Esophagus muscularis mucosa (tissue), 4 donors: Measurements from ENCODE around the gene SNX20. TPM values are rescaled to one million over a fixed set of nuclear protein-coding genes. Genes with fewer than 3 reads are reported as not detected.

ENCODE experiments used
- DNase-seq: peaks from one replicate; pipeline ENCODE4 v3.0.0-alpha.2; 2017; ENCODE audit errors: extremely low spot score
- H3K27ac ChIP-seq, 4 donors: fragments of 200-600 bp; sonication (generic); replicated peaks in 1 of 4; 1 replicate in 3 of 4; 2 replicates in 1 of 4; pipeline ENCODE4 v1.5.1; 2016 to 2019; ENCODE audit warnings: mild to moderate bottlenecking in 1 of 4
- H3K27me3 ChIP-seq, 4 donors: fragments of 200-600 bp; sonication (generic); one replicate each; pipeline versions ENCODE4 v1.5.1 to v1.6.0; 2016 to 2019
- H3K36me3 ChIP-seq, 4 donors: fragments of 200-600 bp; sonication (generic); one replicate each; pipeline ENCODE4 v1.5.1; 2016 to 2019
- H3K4me1 ChIP-seq, 4 donors: fragments of 200-600 bp; sonication (generic); one replicate each; pipeline ENCODE4 v1.5.1; 2016 to 2019
- H3K4me3 ChIP-seq, 4 donors: fragments of 200-600 bp; sonication (generic); 1 replicate in 2 of 4; 2 replicates in 2 of 4; pipeline ENCODE4 v1.5.1; 2016 to 2019; ENCODE audit warnings: mild to moderate bottlenecking in 4 of 4, moderate library complexity in 1 of 4
- H3K9me3 ChIP-seq, 4 donors: fragments of 200-600 bp; sonication (generic); 1 replicate in 3 of 4; 2 replicates in 1 of 4; pipeline ENCODE4 v1.5.1; 2016 to 2019
- CTCF ChIP-seq, 3 experiments: fragments of 200-600 bp in 2 of 3; fragments of 450-650 bp in 1 of 3; sonication (generic) in 2 of 3; IDR thresholded peaks; one replicate each; pipeline ENCODE4 v1.5.1; 2017 to 2019; ENCODE audit warnings: antibody characterized with exemption in 3 of 3, mild to moderate bottlenecking in 2 of 3, moderate library complexity in 1 of 3
- EP300 ChIP-seq: sonication (generic); formaldehyde crosslinking; IDR thresholded peaks from one replicate; pipeline ENCODE4 v1.6.1; 2017; ENCODE audit warnings: antibody characterized with exemption
- POLR2A ChIP-seq: fragments of 450-650 bp; IDR thresholded peaks from one replicate; pipeline ENCODE4 v1.6.1; 2017; ENCODE audit warnings: antibody characterized with exemption, moderate library complexity, mild to moderate bottlenecking, low read depth
- POLR2AphosphoS5 ChIP-seq, 2 donors: sonication (generic); formaldehyde crosslinking; IDR thresholded peaks; one replicate each; pipeline ENCODE4 v1.6.1; 2017; ENCODE audit warnings: antibody characterized with exemption in 2 of 2
- WGBS: methylation state at CpG from one replicate; pipeline ENCODE4 v1.1.5; 2018; 5-methylcytosine and 5-hydroxymethylcytosine counted together
- intact Hi-C: fragments of 100-400 bp; cut with DNase I; formaldehyde crosslinking; loops from one replicate; pipeline ENCODE4 v1.15.1; 2023
- total RNA-seq, 4 donors: library from RNA; depleted of rRNA; stranded (reverse); fragments of >200 nt; gene quantifications; one replicate each; pipeline versions ENCODE4 v1.1.0 to v1.2.1, GENCODE V29; 2016

SNX20 gene
- total RNA-seq, 4 donors from 2014 or later: 0.39 to 5.0 (median 1.8) TPM

- H3K27ac ChIP-seq: peak overlapping the region in 2 of 4 donors; percentile 59 to 61
Observed at GRCh38 chr16:50696126-50696525, 15.0 kb upstream of the SNX20 start.

GRCh38 chr16:50695017-50696000, 14.2 kb upstream of the SNX20 start:
- TF ChIP-seq POLR2AphosphoS5 (IDR thresholded peaks at IDR 0.05): peak in 1 of 2 donors; percentile 47
- TF ChIP-seq POLR2A: no peak
- Histone ChIP-seq H3K9me3 (no peaks in the 10 kb centered on the region), H3K4me3 (no peak overlapping the region), H3K27me3 (no peaks in the 10 kb centered on the region), H3K27ac (peak overlapping the region in 1 of 4 donors; percentile 59), H3K36me3 (no peaks in the 10 kb centered on the region), H3K4me1 (peaks cover 28 to 46% (median 43%) of the 10 kb centered on the region in 4 donors)
- intact Hi-C loops: loop anchor here (10.0 kb wide), 2 partner anchors 49 to 109 kb away; partner anchors contain the start of gene CYLD
- no peak for DNase-seq
- 92% methylated on average over 9 of the region's 9 CpGs for WGBS

More at GRCh38 chr16:50696126-50696525, 15.0 kb upstream of the SNX20 start:
- intact Hi-C loops: loop anchor here (10.0 kb wide), 2 partner anchors 49 to 109 kb away; partner anchors contain the start of gene CYLD
- Histone ChIP-seq H3K36me3 (no peaks in the 10 kb centered on the region), H3K4me1 (peaks cover 28 to 46% (median 43%) of the 10 kb centered on the region in 4 donors), H3K4me3 (no peak overlapping the region), H3K27me3 (no peaks in the 10 kb centered on the region), H3K9me3 (no peaks in the 10 kb centered on the region)
- WGBS: 58% methylated on average over 5 of the region's 5 CpGs
- no peak for TF ChIP-seq POLR2A
- no peak for TF ChIP-seq CTCF (IDR thresholded peaks at IDR 0.05)
- no peak for TF ChIP-seq EP300
- TF ChIP-seq POLR2AphosphoS5 (IDR thresholded peaks at IDR 0.05): no peak
- no peak for DNase-seq

GRCh38 chr16:50694206-50694605, 13.1 kb upstream of the SNX20 start:
- Histone ChIP-seq H3K27ac (no peak overlapping the region), H3K27me3 (no peaks in the 10 kb centered on the region), H3K36me3 (no peaks in the 10 kb centered on the region), H3K4me1 (peaks cover 28 to 46% (median 43%) of the 10 kb centered on the region in 4 donors), H3K4me3 (peak overlapping the region in 2 of 4 donors; percentile 54 to 70), H3K9me3 (no peaks in the 10 kb centered on the region)
- WGBS: 100% methylated on average over 2 of the region's 2 CpGs
- no peak for DNase-seq
- TF ChIP-seq POLR2AphosphoS5 (IDR thresholded peaks at IDR 0.05): no peak
- no peak for TF ChIP-seq POLR2A
- TF ChIP-seq CTCF (IDR thresholded peaks at IDR 0.05): no peak
- TF ChIP-seq EP300: no peak
- intact Hi-C loops: loop anchor here (10.0 kb wide), 2 partner anchors 51 to 111 kb away; partner anchors contain the start of gene CYLD

GRCh38 chr16:50692999-50693781, 12.1 kb upstream of the SNX20 start, which contains the start of gene NOD2:
Gene NOD2, plus strand, starts transcription at chr16:50693606. Its CDS starts 5,890 bp downstream, at chr16:50699496.
- Histone ChIP-seq H3K4me3 (peak within 1 kb of the TSS; percentile 50 to 70 (median 55)), H3K4me1 (peaks cover 28 to 40% (median 37%) of the 10 kb centered on the region in 4 donors), H3K27ac (peak within 1 kb of the TSS in 2 of 4 donors; percentile 27 to 33), H3K27me3 (no peaks in the 10 kb centered on the region), H3K9me3 (no peaks in the 10 kb centered on the region), H3K36me3 (no peaks in the 10 kb centered on the region)
- WGBS: 70% methylated on average over 12 of the region's 56 CpGs
- intact Hi-C loops: loop anchor here (10.0 kb wide), 2 partner anchors 52 to 112 kb away; partner anchors contain the start of gene CYLD
- TF ChIP-seq POLR2AphosphoS5 (IDR thresholded peaks at IDR 0.05): no peak
- no peak for DNase-seq

GRCh38 chr16:50692644-50692998, 11.5 kb upstream of the SNX20 start:
- intact Hi-C loops: loop anchor here (10.0 kb wide), 2 partner anchors 52 to 112 kb away; partner anchors contain the start of gene CYLD
- Histone ChIP-seq H3K36me3 (no peaks in the 10 kb centered on the region), H3K4me1 (peaks cover 26 to 34% (median 31%) of the 10 kb centered on the region in 4 donors), H3K9me3 (no peaks in the 10 kb centered on the region), H3K4me3 (no peak overlapping the region), H3K27me3 (no peaks in the 10 kb centered on the region), H3K27ac (no peak overlapping the region)
- DNase-seq: no peak
- 79% methylated on average over 4 of the region's 4 CpGs for WGBS
- TF ChIP-seq POLR2A (no peak), CTCF (IDR thresholded peaks at IDR 0.05) (no peak), EP300 (no peak), POLR2AphosphoS5 (IDR thresholded peaks at IDR 0.05) (no peak)
